Measurements from ENCODE around the gene SLC27A2.

Gene SLC27A2

DNA sequence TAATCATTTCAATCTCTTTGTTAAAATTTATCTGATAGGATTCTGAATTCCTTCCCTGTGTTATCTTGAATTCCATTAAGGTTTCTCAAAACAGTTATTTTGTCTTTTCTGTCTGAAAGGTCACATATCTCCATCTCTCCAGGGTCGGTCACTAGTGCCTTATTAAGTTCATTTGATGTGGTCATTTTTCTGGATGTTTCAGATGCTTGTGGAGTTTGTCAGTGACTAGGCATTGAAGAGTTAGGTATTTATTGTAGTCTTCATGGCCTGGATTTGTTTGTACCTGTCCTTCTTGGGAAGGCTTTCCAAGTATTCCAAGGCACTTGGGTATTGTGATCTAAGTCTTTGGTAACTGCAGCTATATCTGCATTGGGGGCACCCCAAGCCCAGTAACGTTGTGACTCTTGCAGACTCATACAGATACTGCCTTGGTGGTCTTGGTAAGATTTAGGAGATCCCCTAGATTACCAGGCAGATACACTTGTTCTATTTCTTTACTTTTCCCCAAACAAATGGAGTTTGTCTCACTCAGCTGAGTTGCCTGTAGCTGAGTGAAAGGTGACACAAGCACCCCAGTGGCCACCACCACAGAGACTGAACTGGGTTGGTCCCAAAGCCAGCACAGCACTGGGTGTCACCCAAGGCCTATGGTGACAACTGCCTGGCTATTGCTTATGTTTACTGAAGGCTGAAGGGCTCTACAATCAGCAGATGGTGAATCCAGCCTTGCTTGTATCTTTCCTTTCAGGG lies 18.9 kb upstream of the SLC27A2 start:
- no peak for DNase-seq (ENCODE audit: low spot score)
- ChIA-PET POLR2A (ENCODE audit: low non-redundant PET) (no interaction called here), CTCF (interaction anchor here (0.6 kb wide), 2 partner anchors 1082 to 1690 kb away, joined by 3 to 5 read pairs; no protein-coding TSS in a partner anchor)
- no peak overlapping the region for H3K27ac ChIP-seq
- TF ChIP-seq, protein P1, sequence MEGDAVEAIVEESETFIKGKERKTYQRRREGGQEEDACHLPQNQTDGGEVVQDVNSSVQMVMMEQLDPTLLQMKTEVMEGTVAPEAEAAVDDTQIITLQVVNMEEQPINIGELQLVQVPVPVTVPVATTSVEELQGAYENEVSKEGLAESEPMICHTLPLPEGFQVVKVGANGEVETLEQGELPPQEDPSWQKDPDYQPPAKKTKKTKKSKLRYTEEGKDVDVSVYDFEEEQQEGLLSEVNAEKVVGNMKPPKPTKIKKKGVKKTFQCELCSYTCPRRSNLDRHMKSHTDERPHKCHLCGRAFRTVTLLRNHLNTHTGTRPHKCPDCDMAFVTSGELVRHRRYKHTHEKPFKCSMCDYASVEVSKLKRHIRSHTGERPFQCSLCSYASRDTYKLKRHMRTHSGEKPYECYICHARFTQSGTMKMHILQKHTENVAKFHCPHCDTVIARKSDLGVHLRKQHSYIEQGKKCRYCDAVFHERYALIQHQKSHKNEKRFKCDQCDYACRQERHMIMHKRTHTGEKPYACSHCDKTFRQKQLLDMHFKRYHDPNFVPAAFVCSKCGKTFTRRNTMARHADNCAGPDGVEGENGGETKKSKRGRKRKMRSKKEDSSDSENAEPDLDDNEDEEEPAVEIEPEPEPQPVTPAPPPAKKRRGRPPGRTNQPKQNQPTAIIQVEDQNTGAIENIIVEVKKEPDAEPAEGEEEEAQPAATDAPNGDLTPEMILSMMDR (conservative IDR thresholded peaks at IDR 0.05; ENCODE audit: low read depth): no peak

DNA sequence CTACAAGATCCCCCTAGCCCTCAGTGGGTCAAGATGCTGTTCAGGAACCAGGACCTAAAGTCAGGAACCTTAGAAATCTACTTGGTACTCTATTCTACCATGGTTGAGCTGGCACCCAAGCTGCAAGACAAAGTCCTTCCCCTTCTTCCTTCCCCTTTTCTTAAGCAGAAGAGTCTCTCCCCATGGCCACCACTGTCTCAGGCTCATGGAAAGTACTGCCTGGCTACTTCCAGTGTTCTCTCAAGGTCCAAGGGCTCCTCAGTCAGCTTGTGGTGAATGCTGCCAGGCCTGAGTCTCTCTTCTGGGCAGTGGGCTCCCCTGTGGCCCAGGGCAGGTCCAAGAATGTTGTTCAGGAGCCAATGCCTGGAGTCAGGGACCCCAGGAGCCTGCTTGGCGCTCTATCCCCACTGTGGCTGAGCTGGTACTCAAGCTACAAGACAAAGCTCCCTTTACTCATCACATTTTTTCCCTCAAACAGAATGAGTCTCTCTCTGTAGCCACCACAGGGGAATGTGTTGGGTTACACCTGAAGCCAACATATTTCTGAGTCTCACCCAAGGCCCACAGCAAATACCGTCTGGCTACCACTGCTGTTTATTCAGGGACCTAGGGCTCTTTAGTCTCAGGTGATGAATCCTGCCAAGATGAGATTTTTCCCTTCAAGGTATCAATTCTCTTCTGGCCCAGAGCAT lies 18.1 kb upstream of the SLC27A2 start:
- H3K27ac ChIP-seq: no peak overlapping the region
- ChIA-PET CTCF (interaction anchor here (0.5 to 0.6 kb wide), 3 partner anchors 154 to 1690 kb away, joined by 3 to 5 read pairs (median 3); no protein-coding TSS in a partner anchor), POLR2A (ENCODE audit: low non-redundant PET) (interaction anchor here (0.6 kb wide), 1 partner anchor 189 kb away, joined by 3 read pairs; no protein-coding TSS in a partner anchor)
- DNase-seq (ENCODE audit: low spot score): no peak
- TF ChIP-seq, protein P1 (conservative IDR thresholded peaks at IDR 0.05; ENCODE audit: low read depth): no peak

DNA sequence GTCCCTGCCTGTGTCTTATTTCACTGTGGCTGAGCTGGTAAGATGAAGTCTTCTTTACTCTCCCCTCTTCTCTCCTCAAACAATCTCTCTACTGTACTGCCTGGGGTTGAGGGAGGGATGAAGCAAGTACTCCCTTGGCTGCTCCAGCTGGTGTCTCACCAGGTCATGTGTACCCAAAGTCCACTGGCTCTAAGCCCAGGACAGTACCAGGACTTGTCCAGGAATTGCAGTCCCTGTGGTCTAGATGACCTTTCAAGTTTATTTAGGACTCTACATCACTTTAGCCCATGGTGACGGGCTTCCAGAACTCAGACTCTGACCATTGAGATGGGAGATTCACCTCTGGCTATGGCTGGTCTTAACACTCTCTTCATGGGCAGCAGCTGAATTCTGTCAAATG lies 17.5 kb upstream of the SLC27A2 start:
- POLR2A ChIA-PET (ENCODE audit: low non-redundant PET): interaction anchor here (0.6 kb wide), 1 partner anchor 188 kb away, joined by 3 read pairs; no protein-coding TSS in a partner anchor
- TF ChIP-seq, protein P1 (conservative IDR thresholded peaks at IDR 0.05; ENCODE audit: low read depth): no peak
- H3K27ac ChIP-seq: no peak overlapping the region
- no peak for DNase-seq (ENCODE audit: low spot score)
- CTCF ChIA-PET: interaction anchor here (0.7 kb wide), 1 partner anchor 151 kb away, joined by 3 read pairs; no protein-coding TSS in a partner anchor

DNA sequence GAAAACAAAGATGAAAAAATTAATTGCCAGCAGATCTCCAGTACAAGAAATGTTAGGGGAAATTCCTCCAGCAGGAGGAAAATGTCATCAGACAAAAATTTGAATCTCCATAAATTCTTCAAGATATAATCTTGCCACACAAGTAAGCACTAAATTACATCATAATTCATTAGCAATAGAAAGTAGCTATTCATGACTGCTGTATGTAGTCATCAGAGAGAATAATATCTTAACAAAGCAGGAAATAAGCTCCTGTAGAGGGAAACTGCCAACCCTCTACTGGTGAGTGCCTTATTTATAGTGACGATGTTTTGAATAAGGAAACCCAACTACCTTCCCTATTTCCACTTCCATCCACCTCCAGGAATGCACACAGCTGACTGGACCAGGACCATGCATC lies 15.8 kb upstream of the SLC27A2 start:
- H3K27ac ChIP-seq: no peak overlapping the region
- POLR2A ChIA-PET (ENCODE audit: low non-redundant PET): no interaction called here
- peak; percentile 30 for DNase-seq (ENCODE audit: low spot score)
- CTCF ChIA-PET: interaction anchor here (0.6 kb wide), 2 partner anchors 163 to 1014 kb away, joined by 5 read pairs; no protein-coding TSS in a partner anchor
- TF ChIP-seq, protein P1 (conservative IDR thresholded peaks at IDR 0.05; ENCODE audit: low read depth): no peak

DNA sequence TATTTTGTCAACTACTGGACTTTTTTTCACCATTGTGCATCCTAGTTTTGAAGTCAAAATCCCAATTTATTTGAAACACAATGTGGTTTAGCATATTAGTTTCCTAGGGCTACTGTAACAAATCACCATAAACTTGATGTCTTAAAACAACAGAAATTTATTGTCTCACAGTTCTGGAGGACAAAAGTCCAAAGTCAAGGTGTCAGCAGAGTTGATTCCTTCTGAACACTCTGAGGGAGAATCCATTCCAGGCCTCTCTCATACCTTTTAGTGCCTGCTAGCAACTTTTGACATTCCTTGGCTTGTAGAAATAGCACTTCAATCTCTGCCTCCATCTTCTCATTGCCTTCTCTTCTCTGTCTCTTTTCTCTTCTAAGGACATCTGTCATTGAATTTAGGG lies 14.9 kb upstream of the SLC27A2 start:
- no peak overlapping the region for H3K27ac ChIP-seq
- no peak for DNase-seq (ENCODE audit: low spot score)
- ChIA-PET POLR2A (ENCODE audit: low non-redundant PET) (no interaction called here), CTCF (no interaction called here)
- TF ChIP-seq, protein P1 (conservative IDR thresholded peaks at IDR 0.05; ENCODE audit: low read depth): no peak

DNA sequence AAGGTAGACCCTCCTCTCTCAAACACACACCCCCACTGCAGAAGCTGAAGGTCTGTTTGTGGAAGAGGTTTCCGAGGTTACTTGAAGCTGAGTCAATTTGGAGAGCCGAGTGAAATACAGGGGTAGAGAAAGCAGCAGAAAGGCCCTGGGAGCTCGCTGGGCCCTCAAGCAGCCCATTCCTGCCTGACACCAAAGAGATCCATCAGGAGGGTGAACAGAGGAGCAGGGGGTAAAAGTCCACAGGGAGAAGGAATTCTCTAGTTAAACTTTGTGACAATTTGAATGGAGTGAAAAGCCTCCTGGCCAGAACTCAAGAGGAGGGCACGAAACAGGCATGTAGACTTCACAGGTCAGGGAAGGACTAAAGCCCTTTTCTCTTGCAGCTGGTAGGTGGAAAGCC lies 13.6 kb upstream of the SLC27A2 start:
- ChIA-PET POLR2A (ENCODE audit: low non-redundant PET) (no interaction called here), CTCF (interaction anchor here (0.5 to 1.4 kb wide), 2 partner anchors 23 to 147 kb away, joined by 3 to 4 read pairs; no protein-coding TSS in a partner anchor)
- no peak for DNase-seq (ENCODE audit: low spot score)

More for the DNA sequence above, 13.6 kb upstream of the SLC27A2 start:
- TF ChIP-seq, protein P1 (conservative IDR thresholded peaks at IDR 0.05; ENCODE audit: low read depth): no peak
- H3K27ac ChIP-seq: no peak overlapping the region
